Stimulated activated CD4-positive, alpha-beta T cell treated with anti-CD3 and anti-CD28 coated beads, TNF-alpha, amount 100 ng/mL, for 1 hour (primary cell): Measurements from ENCODE around the gene TNRC6B.

Experiments used
- DNase-seq, 3 donors: peaks; one replicate each; pipeline ENCODE4 v3.0.0-alpha.2; 2020; ENCODE audit warnings: low read depth in 3 of 3, low spot score in 1 of 3

TNRC6B gene

GRCh38 chr22:40324468-40325305 lies 147.0 kb downstream of the TNRC6B start:
- DNase-seq: no peak

GRCh38 chr22:40325315-40325714 lies 147.6 kb downstream of the TNRC6B start:
- peak in 1 of 3 donors; percentile 45 for DNase-seq

GRCh38 chr22:40326905-40327735 lies 149.4 kb downstream of the TNRC6B start:
- DNase-seq: no peak

- no peak for DNase-seq
These were observed 151.1 kb downstream of the TNRC6B start for GRCh38 chr22:40328546-40329456.

GRCh38 chr22:40329466-40329865 lies 151.7 kb downstream of the TNRC6B start:
- no peak for DNase-seq

GRCh38 chr22:40330086-40330485 lies 152.4 kb downstream of the TNRC6B start:
- DNase-seq: no peak

- no peak for DNase-seq
These were observed 152.9 kb downstream of the TNRC6B start for GRCh38 chr22:40330615-40331014.

GRCh38 chr22:40331706-40332105 lies 154.0 kb downstream of the TNRC6B start:
- DNase-seq: no peak

- no peak for DNase-seq
These were observed 154.6 kb downstream of the TNRC6B start for GRCh38 chr22:40332319-40332781.

- no peak for DNase-seq
These were observed 156.3 kb downstream of the TNRC6B start for GRCh38 chr22:40334060-40334459.

GRCh38 chr22:40334899-40335298 lies 157.2 kb downstream of the TNRC6B start:
- no peak for DNase-seq

- no peak for DNase-seq
These were observed 157.6 kb downstream of the TNRC6B start for GRCh38 chr22:40335358-40335757.

GRCh38 chr22:40340044-40340443 lies 162.3 kb downstream of the TNRC6B start:
- DNase-seq: no peak

GRCh38 chr22:40341604-40342003 lies 163.9 kb downstream of the TNRC6B start:
- DNase-seq: no peak

- DNase-seq: no peak
These were observed 164.8 kb downstream of the TNRC6B start for GRCh38 chr22:40342521-40342920.

- DNase-seq: no peak
These were observed 167.5 kb downstream of the TNRC6B start for GRCh38 chr22:40345271-40345670.

- peak in 1 of 3 donors; percentile 49 for DNase-seq
These were observed 168.1 kb downstream of the TNRC6B start for GRCh38 chr22:40345815-40346184.

- DNase-seq: peak; percentile 47 to 81 (median 62)
These were observed 168.7 kb downstream of the TNRC6B start, which contains the start of gene ADSL for GRCh38 chr22:40346185-40347118. Gene ADSL (plus strand): TSS chr22:40346500. CDS start chr22:40346559, 59 bp downstream.

- no peak for DNase-seq
These were observed 169.6 kb downstream of the TNRC6B start for GRCh38 chr22:40347300-40347699.
